ENCODE measurements around the gene JAKMIP2. TPM values are rescaled to one million over a fixed set of nuclear protein-coding genes. Genes with fewer than 3 reads are reported as not detected.
"Not testable (repeated sequence)": the region's sequence is repeated elsewhere in the genome, so short reads cannot be mapped to it uniquely, and the experiment has no call there.

Gene JAKMIP2
- 1 to 10 TPM in 6 of 7 donors, under 1 TPM in 1; 0.59 to 2.4 (median 1.7) TPM for total RNA-seq
- under 1 TPM; 0.09 to 0.49 (median 0.19) TPM for polyA plus RNA-seq
- long read RNA-seq, donor 1: 0 reads
- long read RNA-seq, donor 2: 0 reads

GRCh38 chr5:147782110-147783028 is at the start of gene JAKMIP2:
TSS of gene JAKMIP2 (minus strand) at chr5:147782728. CDS start at chr5:147671806, 110,922 bp downstream.
- peaks cover 0 to 28% (median 6%) of the 10 kb centered on the region in 6 donors for H3K4me1 ChIP-seq
- peak; percentile 91 for DNase-seq
- H3K4me3 ChIP-seq: peak within 1 kb of the TSS in 5 of 8 donors; percentile 18 to 62 (median 27)
- 0 to 4% (median 1%) methylated on average over 16 to 19 of the region's 19 CpGs for WGBS, 5 donors
- intact Hi-C loops (cut with DNase I; ENCODE audit: low total_unique reads): no loop called here
- TF ChIP-seq CTCF (IDR thresholded peaks at IDR 0.05 in 8 of 11, conservative IDR thresholded peaks at IDR 0.05 in 3 of 11) (no peak), POLR2AphosphoS5 (IDR thresholded peaks at IDR 0.05) (peak; percentile 65 to 78 (median 76))
- H3K36me3 ChIP-seq: no peaks in the 10 kb centered on the region
- H3K27me3 ChIP-seq (replicated peaks in 1 of 7): peaks cover 0 to 12% (median 3%) of the 10 kb centered on the region in 7 donors
- H3K27ac ChIP-seq: peak within 1 kb of the TSS in 4 of 8 donors; percentile 19 to 59 (median 51)
- no peaks in the 10 kb centered on the region for H3K9me3 ChIP-seq

GRCh38 chr5:147831465-147831864 is 48.9 kb upstream of the JAKMIP2 start, which contains the start of gene SPINK1:
TSS of gene SPINK1 (minus strand) at chr5:147831671. CDS start at chr5:147831577, 94 bp downstream.
- H3K27me3 ChIP-seq (replicated peaks in 1 of 7): no peaks in the 10 kb centered on the region
- H3K36me3 ChIP-seq: no peaks in the 10 kb centered on the region
- H3K9me3 ChIP-seq: no peaks in the 10 kb centered on the region
- no peak for DNase-seq
- no peak within 1 kb of the TSS for H3K4me3 ChIP-seq
- TF ChIP-seq POLR2A (IDR thresholded peaks at IDR 0.05) (no peak), CTCF (IDR thresholded peaks at IDR 0.05 in 8 of 11, conservative IDR thresholded peaks at IDR 0.05 in 3 of 11) (no peak), POLR2AphosphoS5 (IDR thresholded peaks at IDR 0.05) (no peak)
- WGBS, 5 donors: 83 to 91% (median 88%) methylated on average over 3 of the region's 3 CpGs
- H3K4me1 ChIP-seq: no peaks in the 10 kb centered on the region
- no peak within 1 kb of the TSS for H3K27ac ChIP-seq
- intact Hi-C loops (cut with DNase I; ENCODE audit: low total_unique reads): no loop called here

DNA sequence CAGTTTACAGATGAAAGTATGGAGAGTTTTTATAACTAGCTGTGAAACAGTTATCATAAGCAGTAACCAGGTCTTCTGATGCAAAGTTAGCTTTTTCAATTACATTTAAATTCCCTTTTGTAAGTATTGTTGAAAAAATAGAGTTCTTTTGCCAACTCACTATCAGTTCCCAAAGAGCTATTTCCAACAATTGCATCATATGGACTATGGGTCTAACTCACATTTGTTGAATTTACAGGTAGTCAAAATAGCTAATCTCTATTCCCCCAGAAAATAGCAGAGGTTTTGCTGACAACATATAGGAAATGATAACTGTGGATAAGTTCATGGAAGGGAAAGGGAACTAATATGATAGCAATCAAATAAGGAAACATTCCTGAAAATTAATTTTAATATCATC is 47.5 kb upstream of the JAKMIP2 start:
- H3K9me3 ChIP-seq: no peaks in the 10 kb centered on the region
- H3K4me3 ChIP-seq: no peak overlapping the region
- no peak for DNase-seq
- no peaks in the 10 kb centered on the region for H3K27me3 ChIP-seq (replicated peaks in 1 of 7)
- H3K27ac ChIP-seq: no peak overlapping the region
- no peaks in the 10 kb centered on the region for H3K4me1 ChIP-seq
- intact Hi-C loops (cut with DNase I; ENCODE audit: low total_unique reads): no loop called here
- TF ChIP-seq CTCF (IDR thresholded peaks at IDR 0.05 in 8 of 11, conservative IDR thresholded peaks at IDR 0.05 in 3 of 11) (no peak), POLR2AphosphoS5 (IDR thresholded peaks at IDR 0.05) (no peak), POLR2A (IDR thresholded peaks at IDR 0.05) (no peak)
- H3K36me3 ChIP-seq: no peaks in the 10 kb centered on the region

- H3K4me1 ChIP-seq; H3K36me3 ChIP-seq; intact Hi-C loops (cut with DNase I; ENCODE audit: low total_unique reads); H3K9me3 ChIP-seq; H3K4me3 ChIP-seq; DNase-seq; H3K27ac ChIP-seq; H3K27me3 ChIP-seq (replicated peaks in 1 of 7): not testable (repeated sequence)
- 89 to 97% (median 92%) methylated on average over 5 of the region's 5 CpGs for WGBS, 5 donors
These were observed 44.5 kb upstream of the JAKMIP2 start for GRCh38 chr5:147827017-147827416.

Data from spleen (tissue), 13 donors.